Left renal cortex interstitium (tissue), 4 donors: ENCODE measurements around the gene PLD5. TPM values are rescaled to one million over a fixed set of nuclear protein-coding genes. Genes with fewer than 3 reads are reported as not detected.
"Not testable (repeated sequence)": the region's sequence is repeated elsewhere in the genome, so short reads cannot be mapped to it uniquely, and the experiment has no call there.

Experiments
- DNase-seq, 4 donors: peaks; one replicate each; pipeline ENCODE4 v3.0.0-alpha.2; 2013; ENCODE audit warnings: low read depth in 4 of 4, low spot score in 2 of 4, missing footprints in 1 of 4
- polyA plus RNA-seq, 4 donors: library from polyadenylated mRNA; unstranded; fragments of 120-200 nt; gene quantifications; one replicate each; pipeline ENCODE4 v1.2.1, GENCODE V29; 2013; ENCODE audit not compliant: insufficient read length in 4 of 4

Gene PLD5
- polyA plus RNA-seq, 4 donors = 0.96 to 1.5 (median 1.3) TPM

GRCh38 chr1:242219298-242219901, 305.1 kb downstream of the PLD5 start:
- no peak for DNase-seq

DNA sequence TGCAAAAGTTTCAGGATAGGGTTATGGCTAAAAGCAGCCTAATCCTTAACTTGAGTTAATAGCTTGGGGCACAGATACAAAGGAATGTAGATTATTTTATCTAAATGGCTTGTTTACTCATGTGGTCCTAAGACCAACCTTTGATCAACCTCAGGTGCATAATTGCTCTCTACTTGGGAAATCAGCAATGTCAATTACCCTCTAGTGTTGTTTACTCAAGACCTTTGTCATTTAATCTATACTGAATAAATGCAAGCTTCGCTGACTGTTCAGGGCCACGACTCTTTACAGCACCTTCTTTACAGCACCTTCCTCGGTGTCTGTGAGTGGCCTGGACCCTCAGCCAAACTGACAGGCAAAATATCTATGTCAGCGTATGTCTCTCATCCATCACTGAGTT, 308.1 kb downstream of the PLD5 start:
- DNase-seq = no peak

DNA sequence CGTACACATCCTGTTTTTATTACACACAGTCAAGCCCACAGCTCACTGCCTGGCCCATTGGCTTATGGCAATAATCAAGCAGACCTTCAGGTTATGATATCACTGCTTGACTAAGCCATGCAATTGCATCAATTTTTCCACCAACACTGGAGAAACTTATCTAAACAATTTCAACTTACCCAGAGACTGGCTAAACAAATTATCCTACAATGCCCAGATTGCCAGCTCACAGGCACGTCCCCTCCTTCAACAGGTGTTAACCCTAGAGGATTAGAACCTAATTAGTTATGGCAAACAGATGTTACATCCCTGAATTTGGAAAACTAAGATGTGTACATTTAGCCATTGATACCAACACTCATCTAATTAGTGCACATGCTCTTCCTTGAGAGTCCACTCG, 310.0 kb downstream of the PLD5 start:
- not testable (repeated sequence) for DNase-seq

DNA sequence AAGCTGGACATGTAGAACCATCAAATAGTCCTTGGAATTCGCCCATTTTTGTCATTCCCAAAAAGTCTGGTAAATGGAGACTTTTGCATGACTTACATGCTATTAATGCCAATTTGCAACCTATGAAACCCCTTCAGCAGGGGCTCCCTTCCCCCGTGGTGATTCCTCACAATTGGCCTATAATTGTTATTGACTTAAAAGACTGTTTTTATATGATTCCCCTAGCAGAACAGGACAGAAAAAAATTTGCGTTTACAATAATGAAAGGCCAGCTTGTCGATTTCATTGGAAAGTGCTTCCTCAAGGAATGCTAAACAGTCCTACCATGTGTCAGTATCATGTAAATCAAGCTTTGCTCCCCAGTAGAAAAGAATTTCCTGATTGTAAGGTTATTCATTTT, 311.5 kb downstream of the PLD5 start:
- not testable (repeated sequence) for DNase-seq

GRCh38 chr1:242212401-242212800, 312.1 kb downstream of the PLD5 start:
- DNase-seq = no peak

DNA sequence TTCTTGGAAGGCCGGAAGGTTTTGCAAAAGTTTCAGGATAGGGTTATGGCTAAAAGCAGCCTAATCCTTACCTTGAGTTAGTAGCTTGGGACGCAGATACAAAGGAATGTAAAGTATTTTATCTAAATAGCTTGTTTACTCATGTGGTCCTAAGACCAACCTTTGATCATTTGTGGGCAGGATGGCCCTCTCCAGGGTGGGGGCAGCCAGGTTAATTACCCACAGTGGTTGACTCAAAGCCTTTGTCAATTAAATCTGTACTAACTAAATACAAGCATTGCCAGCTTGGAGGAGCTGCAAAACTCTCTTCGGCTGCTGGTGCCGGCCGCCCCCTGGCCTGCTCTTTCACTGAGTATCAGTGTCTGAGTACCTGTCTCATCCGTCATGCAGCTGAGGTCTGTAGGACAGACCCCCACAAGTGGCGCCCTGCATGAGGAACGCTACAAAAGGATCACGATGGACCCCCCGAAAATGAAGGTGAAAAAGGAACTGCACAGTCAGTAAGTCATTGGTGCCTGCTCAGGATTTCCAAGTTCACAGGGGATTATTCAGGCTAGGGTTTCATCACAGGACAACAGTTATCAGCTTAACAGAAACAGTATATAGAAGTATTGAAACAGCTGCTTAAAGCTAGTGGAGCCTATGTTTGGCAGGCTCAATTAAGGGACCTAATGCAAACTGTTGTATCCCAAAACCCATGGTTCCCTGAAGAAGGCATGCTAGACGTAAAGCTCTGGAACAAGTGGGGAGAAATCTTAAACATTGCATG, 313.1 kb downstream of the PLD5 start:
- no peak for DNase-seq

DNA sequence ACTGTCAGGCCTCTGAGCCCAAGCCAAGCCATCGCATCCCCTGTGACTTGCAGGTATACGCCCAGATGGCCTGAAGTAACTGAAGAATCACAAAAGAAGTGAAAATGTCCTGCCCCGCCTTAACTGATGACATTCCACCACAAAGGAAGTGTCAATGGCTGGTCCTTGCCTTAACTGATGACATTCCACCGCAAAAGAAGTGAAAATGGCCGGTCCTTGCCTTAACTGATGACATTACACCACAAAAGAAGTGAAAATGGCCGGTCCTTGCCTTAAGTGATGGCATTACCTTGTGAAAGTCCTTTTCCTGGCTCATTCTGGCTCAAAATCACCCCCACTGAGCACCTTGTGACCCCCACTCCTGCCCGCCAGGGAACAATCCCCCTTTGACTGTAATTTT, 314.2 kb downstream of the PLD5 start:
- not testable (repeated sequence) for DNase-seq

GRCh38 chr1:242209063-242209462, 315.4 kb downstream of the PLD5 start:
- no peak for DNase-seq

DNA sequence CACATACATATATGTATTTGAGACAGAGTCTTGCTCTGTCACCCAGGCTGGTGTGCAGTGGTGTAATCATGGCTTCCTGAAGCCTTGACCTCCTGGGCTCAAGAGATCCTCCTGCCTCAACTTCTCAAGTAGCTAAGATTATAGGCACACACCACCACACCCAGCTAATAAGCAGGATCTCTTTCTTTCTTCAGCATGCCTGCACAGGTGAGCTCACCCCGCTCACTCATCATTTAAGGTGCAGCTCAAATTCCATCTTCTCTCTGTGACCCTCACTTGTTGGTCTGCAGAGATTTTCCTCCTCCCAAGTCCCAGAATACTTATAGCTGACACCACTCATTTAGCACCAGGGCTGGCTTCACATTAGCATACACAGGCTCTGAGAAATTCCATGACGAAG, 316.5 kb downstream of the PLD5 start:
- DNase-seq = no peak

DNA sequence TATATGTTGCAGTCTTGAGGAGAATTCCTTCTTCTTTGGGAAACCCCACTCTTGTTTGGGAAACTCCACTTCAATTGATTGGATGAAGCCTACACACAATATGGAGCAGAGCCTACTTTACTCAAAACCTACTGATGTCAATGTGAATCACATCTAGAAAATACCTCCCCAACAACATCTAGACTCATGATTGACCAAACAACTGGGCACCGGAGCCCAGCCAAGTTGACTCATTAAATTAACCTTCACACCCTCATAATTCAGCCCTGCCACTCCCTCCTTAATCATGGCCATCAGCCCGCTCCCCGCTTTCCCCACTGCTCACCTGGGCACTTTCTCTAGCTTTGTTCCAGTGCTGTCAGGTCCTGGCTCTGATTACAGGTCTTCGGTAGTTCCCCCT, 317.5 kb downstream of the PLD5 start:
- no peak for DNase-seq

DNA sequence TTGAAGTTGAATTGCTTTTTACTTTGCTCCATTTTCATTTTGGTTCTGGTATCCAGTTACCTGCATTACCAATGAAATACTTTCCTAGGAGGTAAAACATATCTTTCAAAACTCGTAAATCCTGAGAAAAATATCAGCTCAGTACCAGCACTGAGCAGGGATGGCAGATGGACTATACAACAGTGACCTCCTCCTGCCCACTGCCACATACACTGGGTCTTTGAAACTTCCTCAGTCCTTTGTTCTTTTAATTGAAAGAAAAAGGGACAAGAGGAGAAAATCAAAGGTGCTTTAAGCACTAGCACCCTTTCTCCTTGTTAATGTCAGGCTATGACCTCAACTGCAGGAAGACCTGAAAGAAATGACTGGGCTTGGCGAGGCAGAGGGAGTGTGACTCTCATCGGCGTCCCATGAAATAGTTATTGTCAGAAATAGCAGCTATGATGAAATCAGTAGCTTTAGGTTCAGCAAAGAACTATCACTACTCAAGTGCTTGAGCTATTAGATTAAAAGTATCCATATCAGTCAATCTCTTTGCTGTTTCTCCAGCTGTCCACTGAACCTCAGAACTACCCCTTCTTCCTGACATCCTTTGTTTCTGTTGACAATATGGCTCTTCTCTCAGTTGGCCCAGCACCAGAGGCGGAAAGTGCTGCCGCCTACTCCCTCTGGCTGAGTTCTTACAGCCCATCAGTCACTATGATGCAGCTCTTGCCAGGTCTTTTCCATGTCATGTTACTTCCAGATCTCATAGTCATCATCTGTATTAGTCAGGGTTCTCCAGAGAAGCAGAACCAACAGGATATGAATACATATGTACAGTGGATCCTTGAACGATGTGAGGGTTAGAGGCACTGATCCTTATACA, 318.6 kb downstream of the PLD5 start:
- no peak for DNase-seq

DNA sequence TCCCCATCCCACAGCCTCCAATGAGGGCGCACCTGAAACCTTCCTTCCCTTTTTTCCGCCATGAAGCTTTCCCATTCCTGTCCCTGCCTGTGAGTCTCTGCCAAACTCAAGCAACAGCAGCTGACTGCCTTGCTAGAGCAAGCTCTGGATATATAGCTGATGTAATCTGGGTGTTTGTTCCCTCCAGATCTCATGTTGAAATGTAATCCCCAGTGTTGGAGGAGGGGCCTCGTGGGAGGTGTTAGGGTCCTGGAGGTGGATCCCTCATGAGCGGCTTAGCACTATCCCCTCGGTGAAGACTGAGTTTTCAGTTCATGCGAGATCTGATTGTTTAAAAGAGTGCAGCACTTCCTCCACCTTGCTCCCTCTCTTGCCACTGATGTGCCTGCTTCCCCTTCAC, 321.2 kb downstream of the PLD5 start:
- no peak for DNase-seq

GRCh38 chr1:242201090-242201489, 323.4 kb downstream of the PLD5 start:
- DNase-seq = no peak

- no peak for DNase-seq
Observed at GRCh38 chr1:242199776-242200458, 324.6 kb downstream of the PLD5 start.

DNA sequence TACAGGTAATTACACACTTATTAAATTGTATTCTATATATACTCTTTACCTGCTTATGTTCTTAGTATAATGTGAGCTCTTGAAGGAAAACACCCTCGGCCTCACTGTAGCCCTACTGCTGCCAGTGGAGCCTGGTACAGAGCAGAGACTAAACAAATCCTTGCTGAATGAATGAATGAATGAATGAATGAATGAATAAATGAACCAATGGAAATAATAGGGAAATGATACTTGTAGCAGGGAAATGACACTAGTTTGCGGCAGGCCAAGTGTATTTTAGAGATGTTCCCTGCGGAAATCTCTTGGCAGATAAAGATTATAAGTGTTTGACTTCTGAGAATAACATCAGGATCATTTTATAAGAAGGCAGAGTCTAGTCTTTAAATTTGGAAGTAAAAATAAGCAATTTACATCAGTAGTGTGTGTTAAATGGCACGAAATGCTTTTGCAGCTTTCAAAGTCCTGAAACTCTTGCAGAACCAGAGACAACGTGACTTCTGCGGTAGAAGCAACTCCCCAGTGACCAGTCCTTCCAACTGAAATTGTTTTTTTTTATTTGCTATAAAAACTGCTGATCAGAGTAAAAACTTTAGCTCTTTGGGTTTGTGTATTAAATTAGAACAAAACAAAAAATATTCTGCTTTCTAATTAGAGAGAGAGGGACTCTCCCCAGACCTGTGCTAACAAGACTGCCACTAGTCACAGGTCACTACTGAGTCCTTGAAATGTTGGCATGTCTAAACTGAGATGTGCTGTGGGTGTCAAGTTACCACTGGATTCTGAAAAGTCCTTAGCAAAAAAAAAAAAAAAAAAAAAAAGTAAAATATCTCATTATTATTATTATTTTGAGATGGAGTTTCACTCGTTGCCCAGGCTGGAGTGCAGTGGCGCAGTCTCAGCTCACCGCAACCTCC, 326.3 kb downstream of the PLD5 start:
- DNase-seq = no peak

- DNase-seq = no peak
Observed at GRCh38 chr1:242196914-242197313, 327.6 kb downstream of the PLD5 start.

DNA sequence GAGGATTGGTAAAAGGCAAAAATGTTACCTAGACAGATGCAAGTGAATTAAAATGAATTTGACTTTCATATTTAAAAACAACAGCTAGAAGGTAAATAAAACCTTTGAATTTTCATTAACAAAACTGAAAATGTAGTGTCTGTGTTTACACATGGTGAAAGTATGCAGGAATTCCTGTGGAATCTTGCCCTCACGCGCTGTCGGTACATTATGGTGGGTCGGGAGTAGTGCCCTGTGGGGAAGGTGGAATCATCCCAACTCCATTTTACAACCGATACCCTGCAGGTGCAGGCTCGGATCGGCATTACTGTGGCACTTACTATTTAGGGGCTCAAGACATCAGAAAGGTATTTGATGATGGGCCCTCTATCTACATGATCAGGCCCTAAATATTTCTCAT, 328.4 kb downstream of the PLD5 start:
- no peak for DNase-seq

- DNase-seq = no peak
Observed at GRCh38 chr1:242189591-242189990, 334.9 kb downstream of the PLD5 start.

- DNase-seq = no peak
Observed at GRCh38 chr1:242187816-242188215, 336.7 kb downstream of the PLD5 start.

DNA sequence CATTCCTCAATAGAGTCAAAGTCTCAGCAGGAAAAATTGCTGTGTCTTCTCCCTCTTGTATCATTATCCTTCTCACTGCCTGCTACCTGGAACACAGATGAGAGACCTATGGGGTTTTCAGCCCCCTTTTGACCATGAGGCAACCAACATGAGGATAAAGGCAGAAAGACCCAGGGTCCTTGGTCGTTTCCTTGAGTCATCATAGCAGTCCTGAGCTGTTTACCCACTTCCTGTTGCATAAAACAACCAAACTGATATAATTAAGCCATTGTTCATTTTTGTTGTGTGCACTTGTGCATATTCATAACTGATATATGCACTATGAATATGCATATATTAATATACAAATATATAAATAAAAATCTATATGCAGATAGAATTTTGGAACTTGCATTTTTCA, 337.3 kb downstream of the PLD5 start:
- DNase-seq = no peak
